GM10266 (cell line): ENCODE results near the gene FMNL1.
"Not testable (repeated sequence)": the region's sequence is repeated elsewhere in the genome, so short reads cannot be mapped to it uniquely, and the experiment has no call there.

Experiments used
- DNase-seq: peaks from one replicate; pipeline ENCODE4 v3.0.0; 2012; ENCODE audit errors: extremely low spot score
- TF ChIP-seq, protein P1 (sequence below): IDR thresholded peaks from 2 replicates; pipeline ENCODE4 v1.5.1; 2012; ENCODE audit warnings: mild to moderate bottlenecking, low read depth; ENCODE audit not compliant: control insufficient read depth, insufficient read depth; ENCODE audit errors: missing control alignments

Gene FMNL1

DNA sequence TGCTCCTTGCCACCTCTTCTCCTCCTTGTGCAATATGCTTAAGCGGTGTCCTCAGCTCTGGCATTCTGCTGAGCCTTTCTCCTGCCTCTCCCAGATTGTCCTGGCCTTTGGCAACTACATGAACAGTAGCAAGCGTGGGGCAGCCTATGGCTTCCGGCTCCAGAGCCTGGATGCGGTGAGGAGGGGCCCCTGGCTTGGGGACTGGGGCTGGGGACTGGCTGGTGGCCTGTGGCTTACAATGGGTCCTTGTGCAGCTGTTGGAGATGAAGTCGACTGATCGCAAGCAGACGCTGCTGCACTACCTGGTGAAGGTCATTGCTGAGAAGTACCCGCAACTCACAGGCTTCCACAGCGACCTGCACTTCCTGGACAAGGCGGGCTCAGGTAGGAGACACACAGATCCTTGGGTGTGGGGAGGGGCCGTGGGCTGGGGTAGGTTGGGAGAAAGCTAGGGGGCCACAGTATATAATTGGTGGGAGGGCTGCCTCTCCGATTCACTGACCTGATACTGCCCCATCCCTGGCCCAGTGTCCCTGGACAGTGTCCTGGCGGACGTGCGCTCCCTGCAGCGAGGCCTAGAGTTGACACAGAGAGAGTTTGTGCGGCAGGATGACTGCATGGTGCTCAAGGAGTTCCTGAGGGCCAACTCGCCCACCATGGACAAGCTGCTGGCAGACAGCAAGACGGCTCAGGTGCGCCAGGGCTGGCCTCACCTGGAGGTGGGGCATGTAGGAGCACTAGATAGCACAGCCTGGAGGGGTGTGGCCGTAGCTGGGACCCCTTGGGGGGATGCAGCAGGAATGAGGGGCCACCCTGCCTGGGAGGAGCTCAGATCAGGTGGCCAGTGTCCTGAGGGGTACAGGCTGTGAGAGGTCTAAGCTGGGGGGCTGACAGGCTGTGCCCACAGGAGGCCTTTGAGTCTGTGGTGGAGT is 23.3 kb downstream of the FMNL1 start:
- TF ChIP-seq, protein P1, sequence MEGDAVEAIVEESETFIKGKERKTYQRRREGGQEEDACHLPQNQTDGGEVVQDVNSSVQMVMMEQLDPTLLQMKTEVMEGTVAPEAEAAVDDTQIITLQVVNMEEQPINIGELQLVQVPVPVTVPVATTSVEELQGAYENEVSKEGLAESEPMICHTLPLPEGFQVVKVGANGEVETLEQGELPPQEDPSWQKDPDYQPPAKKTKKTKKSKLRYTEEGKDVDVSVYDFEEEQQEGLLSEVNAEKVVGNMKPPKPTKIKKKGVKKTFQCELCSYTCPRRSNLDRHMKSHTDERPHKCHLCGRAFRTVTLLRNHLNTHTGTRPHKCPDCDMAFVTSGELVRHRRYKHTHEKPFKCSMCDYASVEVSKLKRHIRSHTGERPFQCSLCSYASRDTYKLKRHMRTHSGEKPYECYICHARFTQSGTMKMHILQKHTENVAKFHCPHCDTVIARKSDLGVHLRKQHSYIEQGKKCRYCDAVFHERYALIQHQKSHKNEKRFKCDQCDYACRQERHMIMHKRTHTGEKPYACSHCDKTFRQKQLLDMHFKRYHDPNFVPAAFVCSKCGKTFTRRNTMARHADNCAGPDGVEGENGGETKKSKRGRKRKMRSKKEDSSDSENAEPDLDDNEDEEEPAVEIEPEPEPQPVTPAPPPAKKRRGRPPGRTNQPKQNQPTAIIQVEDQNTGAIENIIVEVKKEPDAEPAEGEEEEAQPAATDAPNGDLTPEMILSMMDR = no peak
- no peak for DNase-seq

GRCh38 chr17:45246338-45246737 is 24.7 kb downstream of the FMNL1 start:
- DNase-seq = no peak
- TF ChIP-seq, protein P1 = no peak

DNA sequence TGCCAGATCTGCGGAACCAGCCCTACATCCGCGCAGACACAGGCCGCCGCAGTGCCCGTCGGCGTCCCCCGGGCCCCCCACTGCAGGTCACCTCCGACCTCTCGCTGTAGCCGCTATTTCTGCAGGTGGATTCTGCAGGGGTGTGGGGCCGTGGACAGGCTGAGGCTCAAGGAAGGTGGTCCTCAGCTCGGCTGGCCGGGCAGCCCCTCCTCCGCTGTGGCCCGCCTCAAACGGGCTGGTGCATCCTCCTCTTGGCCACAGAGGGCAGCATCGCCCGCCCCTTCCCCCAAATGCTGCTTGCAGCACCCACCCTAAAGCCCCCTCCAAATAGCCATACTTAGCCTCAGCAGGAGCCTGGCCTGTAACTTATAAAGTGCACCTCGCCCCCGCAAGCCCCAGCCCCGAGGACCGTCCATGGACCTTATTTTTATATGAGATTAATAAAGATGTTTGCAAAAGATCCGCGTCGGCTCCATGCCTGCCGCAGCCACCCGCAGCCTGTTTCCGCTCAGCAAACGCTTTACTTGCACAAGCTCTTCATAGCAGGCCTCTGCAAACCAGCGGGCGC is 25.3 kb downstream of the FMNL1 start:
- TF ChIP-seq, protein P1 = peak; percentile 39

DNA sequence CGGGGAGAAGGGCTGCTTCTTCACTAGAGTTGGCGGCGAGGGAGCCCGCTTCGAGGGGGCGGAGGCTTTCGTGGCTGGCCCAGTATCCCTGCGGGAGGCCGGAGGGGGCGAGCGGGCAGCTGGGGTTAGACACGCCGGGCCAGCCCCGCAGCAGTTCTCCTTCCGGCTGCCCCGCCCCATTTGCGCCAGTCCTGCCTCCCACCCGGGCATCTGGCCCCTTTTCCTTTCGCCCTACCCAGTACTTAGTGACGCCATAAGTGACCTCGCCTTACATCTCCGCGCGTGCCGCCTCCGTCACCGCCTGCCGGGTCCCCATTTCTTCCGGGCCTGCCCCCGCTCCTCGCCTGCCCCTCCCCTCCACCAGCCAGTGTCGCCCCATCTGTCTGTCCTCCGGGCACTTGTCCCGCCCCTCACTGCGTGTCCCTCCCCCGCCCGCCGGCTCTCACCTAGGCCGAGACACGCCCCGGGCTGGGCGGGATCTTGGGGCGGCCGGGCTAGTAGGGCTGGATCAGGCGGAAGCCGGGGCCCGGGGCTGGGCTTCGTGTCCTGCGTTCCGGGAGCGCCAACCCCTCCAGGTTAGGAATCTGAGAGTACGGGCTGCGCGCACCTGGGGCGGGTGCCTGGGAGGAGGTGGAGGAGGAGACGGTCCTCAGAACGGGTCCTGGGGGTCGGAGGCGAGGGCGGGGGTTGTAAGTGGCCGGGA is 25.9 kb downstream of the FMNL1 start:
- peak; percentile 99 for DNase-seq
- TF ChIP-seq, protein P1 = no peak

More for the DNA sequence above, 25.3 kb downstream of the FMNL1 start:
- DNase-seq = peak; percentile 69

DNA sequence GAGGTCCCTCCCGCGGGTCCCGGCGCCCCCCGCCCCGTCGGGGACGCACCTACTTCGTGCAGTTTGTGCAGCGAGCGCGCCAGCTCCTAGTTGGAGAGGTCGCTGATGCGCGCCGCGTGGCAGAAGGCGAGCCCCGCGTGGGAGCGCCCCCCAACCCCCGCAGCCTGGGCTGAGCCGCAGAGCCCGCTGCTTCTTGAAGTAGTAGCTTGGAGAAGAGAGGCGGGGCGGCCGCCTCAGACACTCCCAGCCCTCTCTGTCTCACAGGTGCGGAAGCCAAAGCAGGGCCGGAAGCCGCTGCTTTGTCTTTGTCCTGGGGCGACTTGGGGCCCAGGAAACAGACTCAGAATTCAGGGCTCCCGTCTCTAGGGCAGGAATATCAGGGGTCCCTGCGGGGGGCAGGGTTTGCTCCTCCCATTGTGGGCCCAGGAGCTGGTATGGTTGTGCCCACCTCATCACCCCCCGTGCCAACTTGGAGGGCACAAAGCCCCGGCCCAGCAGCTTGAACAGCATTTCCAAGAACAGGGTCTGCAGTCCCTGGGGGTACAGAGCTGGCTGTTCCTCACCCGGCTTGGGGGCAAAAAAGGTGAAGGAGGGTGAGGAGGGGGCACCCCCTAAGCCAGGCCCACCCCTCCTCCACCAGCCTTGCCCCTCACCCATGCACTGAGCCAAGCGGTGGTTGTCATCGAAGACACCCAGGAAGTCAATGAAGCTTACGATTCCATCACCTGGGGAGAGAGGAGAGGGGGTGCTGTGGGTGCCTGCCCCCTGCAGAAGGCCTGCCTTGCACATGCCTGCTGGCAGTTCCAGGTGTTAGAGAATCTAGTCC is 26.7 kb downstream of the FMNL1 start:
- TF ChIP-seq, protein P1 = no peak
- DNase-seq = peak; percentile 87

- no peak for DNase-seq
- TF ChIP-seq, protein P1 = no peak
Measured at GRCh38 chr17:45251931-45252330, 30.2 kb downstream of the FMNL1 start.

DNA sequence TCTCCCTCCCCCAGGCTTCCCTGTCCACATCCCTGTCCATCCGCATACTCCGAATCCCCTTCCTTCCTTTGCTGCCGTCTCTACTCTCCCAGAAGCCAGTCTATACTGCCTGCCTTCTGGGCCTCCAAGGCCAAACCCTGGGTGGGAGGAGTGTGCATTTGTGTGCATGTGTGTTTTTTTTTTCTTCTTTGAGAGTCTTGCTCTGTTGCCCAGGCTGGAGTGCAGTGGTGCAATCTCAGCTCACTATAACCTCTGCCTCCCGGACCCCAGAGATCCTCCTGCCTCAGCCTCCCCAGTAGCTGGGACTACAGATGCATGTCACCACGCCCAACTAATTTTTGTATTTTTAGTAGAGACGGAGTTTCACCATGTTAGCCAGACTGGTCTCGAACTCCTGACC is 31.6 kb downstream of the FMNL1 start:
- DNase-seq = not testable (repeated sequence)
